PC-3 (cell line): Measurements from ENCODE around the gene HS2ST1. TPM values are rescaled to one million over a fixed set of nuclear protein-coding genes. Genes with fewer than 3 reads are reported as not detected.
A peak's percentile ranks its signal among the peaks of the same experiment; 100 is the strongest.

Experiments
- ATAC-seq: fragments of 200-7000 bp; cut with Tn5 transposase; 2 replicates; pipeline ENCODE4 v1.9.1; 2020; ENCODE audit warnings: mild to moderate bottlenecking, moderate library complexity
- BruUV-seq: library from RNA; stranded (reverse); fragments of 400-500 nt; replicated peaks from 2 replicates; lab custom pipeline; 2021; lab: Mats Ljungman, UMichigan
- CTCF ChIA-PET: fragments of 300-600 bp; sonication (Branson Sonifier 250); formaldehyde crosslinking; loops from one replicate; lab custom pipeline; 2022; ENCODE audit warnings: antibody characterized with exemption; lab: Charles Lee
- POLR2A ChIA-PET: fragments of 300-600 bp; sonication (Branson Sonifier 250); formaldehyde crosslinking; loops from one replicate; lab custom pipeline; 2022; ENCODE audit warnings: antibody characterized with exemption; ENCODE audit not compliant: unreplicated experiment; lab: Charles Lee
- DNase-seq: peaks from one replicate; pipeline ENCODE4 v3.0.0-alpha.2; 2015
- H2AFZ ChIP-seq: fragments of 300-600 bp; sonication (generic); 2 replicates; pipeline ENCODE4 v1.6.0; 2016; ENCODE audit warnings: antibody characterized with exemption, low read length
- H3F3A ChIP-seq: fragments of 300-600 bp; sonication (generic); one replicate; pipeline ENCODE4 v1.6.0; 2017; ENCODE audit warnings: antibody characterized with exemption, low read length, control low read depth, mild to moderate bottlenecking; ENCODE audit not compliant: unreplicated experiment
- H3K27ac ChIP-seq: fragments of 300-600 bp; sonication (generic); 2 replicates; pipeline ENCODE4 v1.5.1; 2016; ENCODE audit warnings: mild to moderate bottlenecking, low read length
- H3K27me3 ChIP-seq: fragments of 300-600 bp; sonication (generic); 2 replicates; pipeline ENCODE4 v1.6.1; 2016; ENCODE audit warnings: low read length, mixed read lengths
- H3K36me3 ChIP-seq: fragments of 300-600 bp; sonication (generic); 2 replicates; pipeline ENCODE4 v1.6.1; 2016; ENCODE audit warnings: low read depth, mixed run types, low read length, mixed read lengths
- H3K4me1 ChIP-seq: fragments of 300-600 bp; sonication (generic); 2 replicates; pipeline ENCODE4 v1.5.1; 2016; ENCODE audit warnings: low read length; ENCODE audit not compliant: insufficient read depth
- H3K4me2 ChIP-seq: fragments of 300-600 bp; sonication (generic); 2 replicates; pipeline ENCODE4 v1.6.0; 2016; ENCODE audit warnings: low read length
- H3K4me3 ChIP-seq: fragments of 300-600 bp; sonication (generic); 2 replicates; pipeline ENCODE4 v1.5.1; 2016; ENCODE audit warnings: mild to moderate bottlenecking, low read length, mixed read lengths
- H3K79me2 ChIP-seq: fragments of 300-600 bp; sonication (generic); 2 replicates; pipeline ENCODE4 v1.6.1; 2017; ENCODE audit warnings: low read length, mixed read lengths
- H3K9ac ChIP-seq: fragments of 300-600 bp; sonication (generic); 2 replicates; pipeline ENCODE4 v1.6.0; 2016; ENCODE audit warnings: mild to moderate bottlenecking, low read length
- H3K9me2 ChIP-seq: fragments of 300-600 bp; sonication (generic); replicated peaks from 2 replicates; pipeline ENCODE4 v1.6.1; 2016; ENCODE audit warnings: mixed run types, low read length, mixed read lengths
- H3K9me3 ChIP-seq: fragments of 300-600 bp; sonication (generic); 2 replicates; pipeline ENCODE4 v1.6.1; 2016; ENCODE audit warnings: low read length, mixed read lengths
- H4K20me1 ChIP-seq: fragments of 300-600 bp; sonication (generic); 2 replicates; pipeline ENCODE4 v1.6.1; 2016; ENCODE audit warnings: low read length, mixed read lengths
- EZH2 ChIP-seq: fragments of 300-600 bp; sonication (generic); IDR thresholded peaks from one replicate; pipeline ENCODE4 v1.6.1; 2017; ENCODE audit warnings: antibody characterized with exemption, mild to moderate bottlenecking, low read length; ENCODE audit not compliant: unreplicated experiment
- EZH2phosphoT487 ChIP-seq: fragments of 300-600 bp; sonication (generic); IDR thresholded peaks from 2 replicates; pipeline ENCODE4 v1.6.1; 2018; ENCODE audit warnings: mild to moderate bottlenecking, antibody characterized with exemption, low read length, borderline replicate concordance
- intact Hi-C: fragments of 100-400 bp; cut with micrococcal nuclease; formaldehyde crosslinking; loops from 2 replicates; pipeline ENCODE4 v1.9.0; 2023
- total RNA-seq: library from RNA; depleted of rRNA; stranded (reverse); fragments of >200 nt; gene quantifications from 2 replicates; pipeline ENCODE4 v1.2.3, GENCODE V29; 2014
- TF ChIP-seq, protein P1 (sequence below): fragments of 300-600 bp; sonication (generic); conservative IDR thresholded peaks from 2 replicates; pipeline ENCODE4 v1.5.1; 2017; ENCODE audit warnings: antibody characterized with exemption, low read depth, mild to moderate bottlenecking, low read length

HS2ST1 gene
- total RNA-seq, 1 experiment from 2014 or later = 15.3 TPM

DNA sequence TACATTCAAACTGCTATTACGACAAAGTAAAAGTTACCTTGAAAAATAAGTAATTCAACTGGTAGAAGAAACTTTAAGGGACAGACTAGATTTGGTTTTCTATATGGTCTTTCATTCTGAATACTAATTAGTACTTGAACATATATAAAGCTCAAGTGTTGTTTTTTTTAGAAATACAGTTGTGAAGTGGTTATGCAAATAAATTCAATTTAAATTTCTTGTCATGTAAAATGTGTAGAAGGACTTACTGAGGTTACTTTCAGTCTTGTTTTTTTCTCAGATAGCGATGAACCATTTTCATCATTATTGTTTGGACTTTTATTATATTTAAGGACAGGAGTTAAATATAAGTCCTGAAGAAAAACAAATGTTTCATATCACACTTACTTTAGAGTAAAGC, 24.4 kb downstream of the HS2ST1 start:
- intact Hi-C loops = no loop called here

GRCh38 chr1:86939406-86939805, 25.0 kb downstream of the HS2ST1 start:
- ATAC-seq = no peak
- Histone ChIP-seq H3K36me3 (no peaks in the 10 kb centered on the region), H3K79me2 (peaks cover 31% of the 10 kb centered on the region), H3K9me2 (no peaks in the 10 kb centered on the region), H3F3A (no peaks in the 10 kb centered on the region), H3K4me1 (peaks cover 12% of the 10 kb centered on the region), H3K4me3 (no peak overlapping the region), H3K4me2 (no peak overlapping the region), H3K27ac (no peak overlapping the region), H3K9me3 (no peaks in the 10 kb centered on the region), H3K27me3 (no peaks in the 10 kb centered on the region), H4K20me1 (no peaks in the 10 kb centered on the region), H2AFZ (no peak overlapping the region), H3K9ac (no peak overlapping the region)
- TF ChIP-seq, protein P1, sequence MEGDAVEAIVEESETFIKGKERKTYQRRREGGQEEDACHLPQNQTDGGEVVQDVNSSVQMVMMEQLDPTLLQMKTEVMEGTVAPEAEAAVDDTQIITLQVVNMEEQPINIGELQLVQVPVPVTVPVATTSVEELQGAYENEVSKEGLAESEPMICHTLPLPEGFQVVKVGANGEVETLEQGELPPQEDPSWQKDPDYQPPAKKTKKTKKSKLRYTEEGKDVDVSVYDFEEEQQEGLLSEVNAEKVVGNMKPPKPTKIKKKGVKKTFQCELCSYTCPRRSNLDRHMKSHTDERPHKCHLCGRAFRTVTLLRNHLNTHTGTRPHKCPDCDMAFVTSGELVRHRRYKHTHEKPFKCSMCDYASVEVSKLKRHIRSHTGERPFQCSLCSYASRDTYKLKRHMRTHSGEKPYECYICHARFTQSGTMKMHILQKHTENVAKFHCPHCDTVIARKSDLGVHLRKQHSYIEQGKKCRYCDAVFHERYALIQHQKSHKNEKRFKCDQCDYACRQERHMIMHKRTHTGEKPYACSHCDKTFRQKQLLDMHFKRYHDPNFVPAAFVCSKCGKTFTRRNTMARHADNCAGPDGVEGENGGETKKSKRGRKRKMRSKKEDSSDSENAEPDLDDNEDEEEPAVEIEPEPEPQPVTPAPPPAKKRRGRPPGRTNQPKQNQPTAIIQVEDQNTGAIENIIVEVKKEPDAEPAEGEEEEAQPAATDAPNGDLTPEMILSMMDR = no peak
- TF ChIP-seq EZH2 = no peak
- TF ChIP-seq EZH2phosphoT487 = no peak
- ChIA-PET POLR2A (no interaction called here), CTCF (no interaction called here)
- intact Hi-C loops = no loop called here
- no TSS peak for BruUV-seq
- DNase-seq = no peak

More for the DNA sequence above, 24.4 kb downstream of the HS2ST1 start:
- DNase-seq (no peak), ATAC-seq (no peak)
- Histone ChIP-seq H3K9me2 (no peaks in the 10 kb centered on the region), H3K9me3 (no peaks in the 10 kb centered on the region), H3K79me2 (peaks cover 31% of the 10 kb centered on the region), H3K27ac (no peak overlapping the region), H2AFZ (no peak overlapping the region), H3K27me3 (no peaks in the 10 kb centered on the region), H4K20me1 (no peaks in the 10 kb centered on the region), H3F3A (no peaks in the 10 kb centered on the region), H3K9ac (no peak overlapping the region), H3K4me2 (peak overlapping the region; percentile 17), H3K4me3 (no peak overlapping the region), H3K4me1 (peaks cover 12% of the 10 kb centered on the region), H3K36me3 (no peaks in the 10 kb centered on the region)
- TF ChIP-seq EZH2phosphoT487 = no peak
- TF ChIP-seq, protein P1 = no peak
- TF ChIP-seq EZH2 = no peak
- POLR2A ChIA-PET = no interaction called here
- CTCF ChIA-PET = no interaction called here
- BruUV-seq = no TSS peak

- H4K20me1 ChIP-seq = no peaks in the 10 kb centered on the region
- no peak overlapping the region for H3K4me2 ChIP-seq
- H3K4me3 ChIP-seq = no peak overlapping the region
- H3F3A ChIP-seq = no peaks in the 10 kb centered on the region
- peaks cover 12% of the 10 kb centered on the region for H3K4me1 ChIP-seq
- no peak for DNase-seq
- no peaks in the 10 kb centered on the region for H3K27me3 ChIP-seq
- TF ChIP-seq, protein P1 = no peak
- TF ChIP-seq EZH2 (no peak), EZH2phosphoT487 (no peak)
- ChIA-PET POLR2A (no interaction called here), CTCF (no interaction called here)
- no peak overlapping the region for H2AFZ ChIP-seq
- intact Hi-C loops = no loop called here
- BruUV-seq = no TSS peak
- H3K27ac ChIP-seq = no peak overlapping the region
- H3K9me3 ChIP-seq = no peaks in the 10 kb centered on the region
- no peaks in the 10 kb centered on the region for H3K9me2 ChIP-seq
- peaks cover 29% of the 10 kb centered on the region for H3K79me2 ChIP-seq
- no peak for ATAC-seq
- H3K36me3 ChIP-seq = no peaks in the 10 kb centered on the region
- no peak overlapping the region for H3K9ac ChIP-seq
These were observed 26.2 kb downstream of the HS2ST1 start for GRCh38 chr1:86940599-86940998.
